ACC112 (cell line): ENCODE measurements around the gene ZBTB9.
"Not testable (repeated sequence)": the region's sequence is repeated elsewhere in the genome, so short reads cannot be mapped to it uniquely, and the experiment has no call there.

Source experiments
- H2AFZ ChIP-seq: fragments of 200-600 bp; sonication (generic); one replicate; pipeline ENCODE4 v1.6.0; 2017; ENCODE audit warnings: antibody characterized with exemption, low read length; ENCODE audit not compliant: unreplicated experiment
- H3K27ac ChIP-seq: fragments of 200-600 bp; sonication (generic); 2 replicates; pipeline ENCODE4 v1.5.1; 2014; ENCODE audit warnings: low read depth, mild to moderate bottlenecking, antibody characterized with exemption, low read length, moderate library complexity
- H3K27me3 ChIP-seq: fragments of 200-600 bp; sonication (generic); 2 replicates; pipeline ENCODE4 v1.6.1; 2014; ENCODE audit warnings: mild to moderate bottlenecking, antibody characterized with exemption, low read length, moderate library complexity, mixed read lengths; ENCODE audit not compliant: insufficient read depth
- H3K36me3 ChIP-seq: fragments of 200-600 bp; sonication (generic); 2 replicates; pipeline ENCODE4 v1.6.1; 2016; ENCODE audit warnings: mild to moderate bottlenecking, antibody characterized with exemption, low read length, moderate library complexity, mixed read lengths; ENCODE audit not compliant: insufficient read depth
- H3K4me1 ChIP-seq: fragments of 200-600 bp; sonication (generic); one replicate; pipeline ENCODE4 v1.6.1; 2016; ENCODE audit warnings: low read length, mixed read lengths; ENCODE audit not compliant: insufficient read depth, unreplicated experiment, control insufficient read depth
- H3K4me3 ChIP-seq: fragments of 200-600 bp; sonication (generic); 2 replicates; pipeline ENCODE4 v1.5.1; 2014; ENCODE audit warnings: mild to moderate bottlenecking, low read depth, low read length
- H3K79me2 ChIP-seq: fragments of 200-600 bp; sonication (generic); one replicate; pipeline ENCODE4 v1.6.0; 2016; ENCODE audit warnings: low read length; ENCODE audit not compliant: control insufficient read depth, unreplicated experiment, insufficient read depth

Gene ZBTB9

GRCh38 chr6:33469661-33470060 is 15.3 kb downstream of the ZBTB9 start:
- no peaks in the 10 kb centered on the region for H3K36me3 ChIP-seq
- no peak overlapping the region for H2AFZ ChIP-seq
- no peak overlapping the region for H3K4me3 ChIP-seq
- no peaks in the 10 kb centered on the region for H3K79me2 ChIP-seq
- no peaks in the 10 kb centered on the region for H3K4me1 ChIP-seq
- no peaks in the 10 kb centered on the region for H3K27me3 ChIP-seq
- no peak overlapping the region for H3K27ac ChIP-seq

- Histone ChIP-seq H2AFZ (no peak overlapping the region), H3K27me3 (peaks cover 18% of the 10 kb centered on the region), H3K79me2 (no peaks in the 10 kb centered on the region), H3K4me1 (no peaks in the 10 kb centered on the region), H3K27ac (no peak overlapping the region), H3K4me3 (no peak overlapping the region), H3K36me3 (no peaks in the 10 kb centered on the region)
Observed at GRCh38 chr6:33477864-33478263, 23.5 kb downstream of the ZBTB9 start.

- Histone ChIP-seq H3K79me2 (no peaks in the 10 kb centered on the region), H3K27ac (no peak overlapping the region), H3K4me1 (no peaks in the 10 kb centered on the region), H3K36me3 (no peaks in the 10 kb centered on the region), H2AFZ (no peak overlapping the region), H3K27me3 (peaks cover 18% of the 10 kb centered on the region), H3K4me3 (no peak overlapping the region)
Observed at GRCh38 chr6:33481192-33481591, 26.8 kb downstream of the ZBTB9 start.

GRCh38 chr6:33482620-33483019 is 28.2 kb downstream of the ZBTB9 start:
- H3K27ac ChIP-seq, H3K79me2 ChIP-seq, H3K4me1 ChIP-seq, H3K4me3 ChIP-seq, H2AFZ ChIP-seq, H3K36me3 ChIP-seq: not testable (repeated sequence)
- H3K27me3 ChIP-seq = peaks cover 15% of the 10 kb centered on the region

GRCh38 chr6:33483678-33484077 is 29.3 kb downstream of the ZBTB9 start:
- no peak overlapping the region for H3K4me3 ChIP-seq
- H2AFZ ChIP-seq = no peak overlapping the region
- H3K79me2 ChIP-seq = no peaks in the 10 kb centered on the region
- no peak overlapping the region for H3K27ac ChIP-seq
- no peaks in the 10 kb centered on the region for H3K36me3 ChIP-seq
- peaks cover 11% of the 10 kb centered on the region for H3K27me3 ChIP-seq
- no peaks in the 10 kb centered on the region for H3K4me1 ChIP-seq

GRCh38 chr6:33484673-33485262 is 30.4 kb downstream of the ZBTB9 start:
- H2AFZ ChIP-seq, H3K4me3 ChIP-seq: not testable (repeated sequence)

GRCh38 chr6:33485680-33486079 is 31.3 kb downstream of the ZBTB9 start:
- not testable (repeated sequence) for H3K27ac ChIP-seq, H3K36me3 ChIP-seq, H2AFZ ChIP-seq, H3K79me2 ChIP-seq, H3K4me1 ChIP-seq, H3K4me3 ChIP-seq
- H3K27me3 ChIP-seq = peaks cover 17% of the 10 kb centered on the region

More at GRCh38 chr6:33484673-33485262, 30.4 kb downstream of the ZBTB9 start:
- H3K79me2 ChIP-seq, H3K36me3 ChIP-seq, H3K27ac ChIP-seq, H3K4me1 ChIP-seq: not testable (repeated sequence)
- peaks cover 17% of the 10 kb centered on the region for H3K27me3 ChIP-seq

GRCh38 chr6:33488339-33488738 is 34.0 kb downstream of the ZBTB9 start:
- H3K27me3 ChIP-seq = peaks cover 17% of the 10 kb centered on the region
- H2AFZ ChIP-seq = no peak overlapping the region
- H3K79me2 ChIP-seq = no peaks in the 10 kb centered on the region
- no peak overlapping the region for H3K27ac ChIP-seq
- no peaks in the 10 kb centered on the region for H3K4me1 ChIP-seq
- no peaks in the 10 kb centered on the region for H3K36me3 ChIP-seq
- no peak overlapping the region for H3K4me3 ChIP-seq

GRCh38 chr6:33490198-33490597 is 35.8 kb downstream of the ZBTB9 start:
- Histone ChIP-seq H3K4me1 (no peaks in the 10 kb centered on the region), H3K4me3 (no peak overlapping the region), H2AFZ (no peak overlapping the region), H3K27me3 (peaks cover 17% of the 10 kb centered on the region), H3K36me3 (no peaks in the 10 kb centered on the region), H3K27ac (no peak overlapping the region), H3K79me2 (no peaks in the 10 kb centered on the region)

GRCh38 chr6:33490621-33491020 is 36.2 kb downstream of the ZBTB9 start:
- H2AFZ ChIP-seq = no peak overlapping the region
- H3K27ac ChIP-seq = no peak overlapping the region
- peaks cover 17% of the 10 kb centered on the region for H3K27me3 ChIP-seq
- no peaks in the 10 kb centered on the region for H3K36me3 ChIP-seq
- no peaks in the 10 kb centered on the region for H3K79me2 ChIP-seq
- H3K4me1 ChIP-seq = no peaks in the 10 kb centered on the region
- no peak overlapping the region for H3K4me3 ChIP-seq

- Histone ChIP-seq H3K4me1 (no peaks in the 10 kb centered on the region), H2AFZ (no peak overlapping the region), H3K36me3 (no peaks in the 10 kb centered on the region), H3K79me2 (no peaks in the 10 kb centered on the region), H3K27ac (no peak overlapping the region), H3K27me3 (peaks cover 13% of the 10 kb centered on the region), H3K4me3 (no peak overlapping the region)
Observed at GRCh38 chr6:33492093-33492492, 37.7 kb downstream of the ZBTB9 start.
